Heart left ventricle (tissue), 13 donors: ENCODE data around the gene GCG.

ENCODE experiments used
- CTCF ChIP-seq, 12 donors: fragments of 200-600 bp; sonication (generic) in 4 of 12; IDR thresholded peaks; one replicate each; pipeline versions ENCODE4 v1.5.0 to v1.8.0; 2018 to 2022; ENCODE audit warnings: antibody characterized with exemption in 12 of 12, mild to moderate bottlenecking in 5 of 12
- POLR2A ChIP-seq, 2 donors: fragments of 450-650 bp; IDR thresholded peaks; one replicate each; pipeline ENCODE4 v1.6.1; 2017; ENCODE audit warnings: antibody characterized with exemption in 2 of 2, mild to moderate bottlenecking in 2 of 2, moderate library complexity in 2 of 2
- donor health status: ischemic (EF 13 %, LVEDD 7.1; RV severe dilation, severe dysfunction).
- donor health status: DM: no; HTN: yes; CAD: no.
- donor health status: DM: no; HTN: no; CAD: no.
- donor health status: ischemic (EF 25% LVEDD 6.9; RV normal size, moderate dysfunction).
- donor health status: ischemic (EF 25% LVEDD 5.7; RV mildly dilated, moderate dysfunction).
- donor health status: ischemic (EF 35%, LVEDD 5.7; RV mildly dilated, moderate dysfunction).
- donor health status: nonischemic (EF 11% LVEDD 7.7; RV severe dilation, severe dysfunction).
- donor health status: DM: yes; HTN: yes; CAD: no.
- donor health status: PGD.
- donor health status: ischemic (EF 29% LVEDD 5.4; RV normal size, mild dysfunction).
- donor health status: nonischemic (EF 23%, LVEDD 6.1; RV moderate dilation, normal function).

DNA sequence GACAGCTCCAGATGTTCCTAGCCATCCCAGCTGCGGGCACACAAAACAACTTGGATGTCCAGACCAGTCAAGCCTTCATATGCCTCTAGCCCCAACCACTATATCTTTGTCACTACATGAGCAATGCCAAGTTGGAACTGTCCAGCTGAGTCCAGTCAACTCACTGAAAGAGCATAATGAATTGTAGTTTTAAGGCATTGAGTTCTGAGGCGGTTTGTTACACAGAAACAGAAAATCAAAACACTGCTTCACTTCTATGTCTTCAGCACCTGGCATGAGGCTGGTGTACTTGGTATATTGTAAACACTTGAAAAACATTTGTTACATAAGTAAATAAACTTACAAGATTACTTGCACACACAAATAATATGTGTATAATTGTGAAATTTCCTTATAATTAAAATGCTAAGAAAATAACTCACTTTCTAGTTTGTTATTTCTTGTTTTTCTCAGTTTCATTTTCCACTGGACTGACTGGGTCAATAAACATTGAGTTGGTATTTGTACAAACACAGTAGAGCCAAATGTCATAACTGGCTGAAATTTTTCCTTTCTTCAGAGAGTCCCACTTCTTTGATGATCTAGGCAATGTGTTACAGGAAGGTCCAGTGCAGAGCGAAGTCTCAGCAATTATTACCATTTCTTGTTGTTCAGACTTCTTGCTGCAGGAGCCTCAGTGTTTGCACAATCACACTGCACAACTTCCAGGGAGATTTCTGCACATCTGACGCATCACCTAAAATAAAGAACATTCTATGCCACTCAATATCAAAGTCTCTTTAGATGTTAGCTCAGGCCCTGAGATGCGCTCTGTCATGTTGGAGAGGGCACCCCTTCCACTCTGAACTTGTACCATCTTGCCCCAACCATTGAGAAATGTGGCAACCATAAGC is 39.8 kb downstream of the GCG start:
- TF ChIP-seq CTCF (IDR thresholded peaks at IDR 0.05) (no peak), POLR2A (IDR thresholded peaks at IDR 0.05) (no peak)
